GM18526 (cell line): ENCODE measurements around the gene NKD2.

ENCODE experiments used
- POLR2A ChIP-seq: IDR thresholded peaks from 3 replicates; pipeline ENCODE4 v1.6.1; 2011; ENCODE audit not compliant: insufficient read length; ENCODE audit errors: extremely low read depth

Gene NKD2

DNA sequence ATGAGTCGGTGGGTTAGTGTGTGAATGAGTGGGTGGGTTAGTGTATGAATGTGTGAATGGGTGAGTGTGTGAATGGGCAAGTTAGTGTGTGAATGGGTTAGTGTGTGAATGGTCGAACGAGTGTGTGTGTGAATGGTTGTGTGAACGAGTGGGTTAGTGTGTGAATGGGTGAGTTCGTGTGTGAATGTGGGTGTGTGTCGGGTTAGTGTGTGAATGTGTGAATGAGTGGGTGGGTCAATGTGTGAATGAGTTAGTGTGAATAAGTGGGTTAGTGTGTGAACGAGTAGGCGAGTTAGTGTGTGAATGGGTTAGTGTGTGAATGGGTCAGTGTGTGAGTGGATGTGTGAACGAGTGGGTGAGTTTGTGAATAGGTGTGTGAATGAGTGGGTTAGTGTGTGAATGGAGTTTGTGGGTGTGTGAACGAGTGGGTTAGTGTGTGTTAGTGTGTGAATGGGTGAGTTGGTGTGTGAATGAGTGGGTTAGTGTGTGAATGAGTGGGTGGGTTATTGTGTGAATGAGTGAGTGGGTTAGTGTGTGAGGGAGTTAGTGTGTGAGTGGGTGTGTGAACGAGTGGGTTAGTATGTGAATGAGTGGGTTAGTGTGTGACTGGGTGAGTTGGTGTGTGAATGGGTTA lies 38.8 kb downstream of the NKD2 start:
- TF ChIP-seq POLR2A = no peak

DNA sequence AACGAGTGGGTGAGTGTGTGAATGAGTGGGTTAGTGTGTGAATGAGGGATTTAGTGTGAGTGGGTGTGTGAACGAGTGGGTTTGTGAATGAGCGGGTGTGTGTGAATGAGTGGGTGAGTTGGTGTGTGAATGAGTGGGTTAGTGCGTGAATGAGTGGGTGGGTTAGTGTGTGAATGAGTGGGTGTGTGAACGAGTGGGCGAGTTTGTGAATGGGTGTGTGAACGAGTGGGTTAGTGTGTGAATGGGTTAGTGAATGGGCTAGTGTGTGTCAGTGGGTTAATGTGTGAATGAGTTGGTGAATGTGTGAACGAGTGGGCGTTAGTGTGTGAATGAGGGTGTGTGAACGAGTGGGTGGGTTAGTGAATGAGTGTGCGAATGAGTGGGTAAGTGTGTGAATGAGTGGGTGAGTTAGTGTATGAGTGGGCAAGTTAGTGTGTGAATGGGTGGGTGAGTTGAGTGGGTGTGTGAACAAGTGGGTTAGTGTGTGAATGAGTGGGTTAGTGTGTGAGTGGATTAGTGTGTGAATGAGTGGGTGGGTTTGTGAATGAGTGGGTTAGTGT lies 39.6 kb downstream of the NKD2 start:
- no peak for TF ChIP-seq POLR2A

DNA sequence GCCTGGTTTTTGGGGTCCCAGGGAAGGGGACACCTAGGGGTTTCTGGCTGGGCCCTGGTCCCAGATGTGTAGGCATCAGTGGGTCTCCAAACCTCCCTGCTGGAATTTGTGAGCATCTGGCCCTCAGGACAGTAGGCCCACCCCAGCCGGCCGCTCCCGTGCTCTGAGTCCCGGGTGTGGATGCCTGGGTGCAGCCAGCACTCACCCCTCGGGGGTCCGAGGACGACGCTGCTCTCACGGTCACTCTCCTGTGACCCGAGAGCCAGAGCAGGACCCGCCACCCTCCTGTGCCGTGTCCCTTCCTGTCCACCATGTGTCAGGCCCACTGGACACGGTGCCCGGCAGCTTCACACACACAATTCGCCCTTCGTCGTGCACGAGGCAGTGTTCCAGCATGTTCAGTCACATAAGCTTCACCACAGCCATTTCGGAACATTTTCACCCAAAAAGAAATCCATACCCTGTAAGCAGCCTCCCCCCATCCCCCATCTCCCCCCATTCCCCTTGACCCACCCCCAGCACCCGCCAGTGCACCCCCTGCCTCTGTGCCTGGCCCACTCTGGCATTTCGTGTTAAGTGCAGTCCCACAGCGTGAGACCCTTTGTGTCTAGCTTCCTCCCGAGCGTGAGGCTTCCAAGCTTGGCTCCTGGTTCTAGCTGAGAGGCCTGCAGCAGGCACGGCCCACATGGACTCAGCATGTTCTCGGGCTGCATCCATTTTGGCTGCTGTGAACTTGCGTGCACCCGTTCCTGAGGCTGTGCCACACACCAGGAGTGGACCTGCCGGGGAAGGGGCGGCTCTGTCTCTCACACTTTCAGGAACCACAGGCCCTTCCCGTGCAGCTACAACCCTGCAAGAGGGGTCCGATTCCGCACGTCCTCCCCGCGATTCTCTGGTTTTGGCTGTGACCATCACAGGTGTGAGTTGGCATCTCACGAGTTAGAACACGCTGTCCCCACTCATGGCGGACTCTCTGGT lies 40.5 kb downstream of the NKD2 start:
- TF ChIP-seq POLR2A = no peak

DNA sequence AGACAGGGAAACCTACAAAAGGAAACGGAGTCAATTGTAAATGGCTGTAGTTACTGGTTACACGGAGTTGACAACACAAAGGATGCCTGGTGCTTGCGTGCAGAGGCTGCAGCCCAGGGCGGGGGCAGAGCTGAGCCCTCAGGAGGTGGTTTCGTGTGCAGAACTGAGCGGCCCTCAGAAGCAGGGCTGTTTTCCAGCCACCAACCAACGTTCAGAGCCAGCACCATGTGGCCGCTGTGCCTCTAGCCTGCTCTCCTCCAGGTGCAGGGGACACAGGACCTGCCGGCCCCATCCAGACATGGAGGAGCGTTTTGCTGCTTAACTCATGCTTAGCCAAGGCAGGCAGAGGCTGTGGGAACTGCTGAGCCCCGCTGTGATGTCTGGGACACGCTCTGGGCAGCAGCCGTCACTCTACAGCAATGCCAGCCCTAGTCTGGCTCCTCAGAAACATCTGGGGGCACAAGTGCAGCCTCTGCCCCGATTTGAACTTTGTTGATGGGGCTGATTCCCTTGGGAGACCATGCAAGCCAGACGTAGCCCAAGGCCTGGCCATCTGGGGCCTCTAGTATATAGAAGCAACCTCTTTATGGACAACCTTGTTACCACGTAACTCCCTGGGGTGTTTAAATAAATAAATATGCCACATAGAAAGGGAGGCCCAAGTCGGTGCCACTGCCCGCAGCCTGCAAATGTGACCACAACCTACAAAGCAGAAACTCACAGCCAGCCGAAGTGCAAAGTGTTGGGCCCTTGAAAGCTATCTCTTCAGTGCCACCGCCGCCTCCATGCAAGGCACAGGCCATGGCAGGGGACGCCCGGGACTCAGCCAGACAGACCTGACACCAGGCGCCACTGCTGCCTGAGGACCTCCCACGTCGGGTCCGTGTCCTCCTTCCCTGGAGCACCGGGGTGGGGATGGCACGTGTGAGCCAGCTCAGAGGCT lies 42.1 kb downstream of the NKD2 start:
- TF ChIP-seq POLR2A = no peak

DNA sequence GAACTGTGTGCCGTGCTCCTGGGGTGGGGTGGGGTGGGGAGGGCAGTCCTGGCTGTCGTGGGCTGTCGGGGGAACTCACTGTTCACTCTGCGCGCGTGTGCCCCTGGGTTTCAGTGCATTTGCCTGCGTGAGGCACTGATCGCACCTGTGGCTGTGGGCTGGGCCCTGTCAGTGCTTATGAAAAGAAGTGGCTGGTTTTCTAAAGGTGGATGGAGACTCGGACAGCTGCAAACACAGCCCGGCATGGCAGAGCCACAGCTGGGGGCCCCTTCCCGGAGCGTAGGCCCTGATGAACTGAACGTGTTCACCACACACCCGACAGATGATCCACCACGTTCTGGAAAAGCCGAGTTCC lies 42.7 kb downstream of the NKD2 start:
- TF ChIP-seq POLR2A = no peak

DNA sequence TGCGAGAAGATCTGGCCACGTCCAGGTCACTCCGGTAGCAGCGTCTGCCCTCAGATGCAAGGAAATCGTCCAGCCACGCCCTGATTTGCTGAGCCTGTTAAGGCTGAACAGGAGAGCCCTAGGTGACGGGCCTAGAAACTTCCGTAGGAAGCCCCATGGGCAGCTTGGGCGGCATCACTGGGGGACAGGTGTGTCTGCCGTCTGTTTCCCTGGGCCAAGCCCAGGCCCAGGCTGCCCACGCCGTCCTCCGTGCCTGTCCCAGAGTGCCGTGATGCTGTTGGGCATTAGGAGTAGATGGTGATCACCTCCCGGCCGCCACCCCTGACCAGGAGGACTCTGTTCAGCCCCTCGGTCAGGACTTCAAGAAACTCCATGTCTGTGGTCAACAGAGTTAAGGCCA lies 43.5 kb downstream of the NKD2 start:
- TF ChIP-seq POLR2A = no peak

DNA sequence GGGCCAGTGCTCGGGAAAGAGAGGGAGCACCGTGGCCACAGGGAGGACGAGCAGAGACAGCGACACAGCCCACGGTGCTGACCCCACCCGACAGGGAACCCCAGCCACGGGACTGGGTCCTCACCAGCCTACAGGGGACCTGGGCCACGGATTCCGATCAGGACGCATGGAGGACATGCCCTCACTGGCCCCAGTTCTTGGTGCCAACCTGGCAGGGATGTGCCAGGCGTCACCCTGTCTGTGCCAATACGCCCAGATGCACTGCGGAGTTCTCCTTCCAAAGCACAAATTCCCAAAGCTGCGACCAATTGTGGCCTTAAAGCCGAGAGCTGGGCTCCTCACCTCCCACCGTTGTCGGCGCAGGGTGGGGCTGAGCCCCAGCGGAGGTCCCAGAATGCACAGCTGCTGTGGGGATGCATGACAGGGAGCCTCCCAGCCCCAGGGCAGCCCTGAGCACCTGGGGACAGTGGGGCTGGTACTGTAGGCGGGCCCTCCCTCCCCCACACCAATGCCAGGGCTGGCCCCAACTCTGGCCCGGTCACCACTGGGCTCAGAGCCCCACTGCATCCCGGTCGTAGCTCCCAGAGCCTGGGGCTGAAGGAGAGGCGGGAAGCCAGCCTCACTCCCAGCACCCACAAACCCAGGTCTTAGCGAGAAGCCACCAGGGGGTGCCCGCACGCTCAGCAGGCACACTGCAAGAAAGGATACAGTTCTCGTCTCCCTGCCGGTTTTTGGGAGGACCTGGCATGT lies 44.2 kb downstream of the NKD2 start:
- TF ChIP-seq POLR2A = no peak

DNA sequence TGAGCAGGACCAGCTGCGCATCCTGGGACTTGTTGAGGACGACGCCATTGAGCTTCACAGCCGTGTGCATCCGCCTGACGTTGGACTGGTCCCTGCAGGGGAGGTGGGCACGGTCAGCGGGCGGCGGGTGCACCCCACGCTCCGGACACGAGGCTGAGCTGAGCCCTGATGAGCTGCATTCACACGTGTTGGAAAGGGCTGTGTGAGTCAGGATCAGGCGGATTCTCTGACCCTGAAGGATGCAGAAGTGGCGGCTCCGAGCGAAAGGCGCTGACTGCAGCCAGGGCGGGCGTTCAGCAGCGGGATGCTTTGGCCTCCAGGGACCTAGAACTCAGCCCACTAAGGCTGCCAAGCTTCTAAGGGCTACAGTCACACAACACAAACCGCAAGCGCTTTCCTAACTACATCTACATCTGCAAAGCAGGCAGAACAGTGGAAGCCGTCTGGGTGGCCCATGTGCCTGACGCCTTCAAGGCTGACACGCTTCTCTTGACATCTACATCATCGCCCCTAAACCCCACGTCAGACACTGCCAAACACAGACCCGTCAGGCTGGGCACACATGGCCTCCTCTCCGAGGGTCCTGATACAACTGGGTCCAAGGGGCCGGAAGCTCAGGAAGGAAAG lies 44.9 kb downstream of the NKD2 start:
- no peak for TF ChIP-seq POLR2A

DNA sequence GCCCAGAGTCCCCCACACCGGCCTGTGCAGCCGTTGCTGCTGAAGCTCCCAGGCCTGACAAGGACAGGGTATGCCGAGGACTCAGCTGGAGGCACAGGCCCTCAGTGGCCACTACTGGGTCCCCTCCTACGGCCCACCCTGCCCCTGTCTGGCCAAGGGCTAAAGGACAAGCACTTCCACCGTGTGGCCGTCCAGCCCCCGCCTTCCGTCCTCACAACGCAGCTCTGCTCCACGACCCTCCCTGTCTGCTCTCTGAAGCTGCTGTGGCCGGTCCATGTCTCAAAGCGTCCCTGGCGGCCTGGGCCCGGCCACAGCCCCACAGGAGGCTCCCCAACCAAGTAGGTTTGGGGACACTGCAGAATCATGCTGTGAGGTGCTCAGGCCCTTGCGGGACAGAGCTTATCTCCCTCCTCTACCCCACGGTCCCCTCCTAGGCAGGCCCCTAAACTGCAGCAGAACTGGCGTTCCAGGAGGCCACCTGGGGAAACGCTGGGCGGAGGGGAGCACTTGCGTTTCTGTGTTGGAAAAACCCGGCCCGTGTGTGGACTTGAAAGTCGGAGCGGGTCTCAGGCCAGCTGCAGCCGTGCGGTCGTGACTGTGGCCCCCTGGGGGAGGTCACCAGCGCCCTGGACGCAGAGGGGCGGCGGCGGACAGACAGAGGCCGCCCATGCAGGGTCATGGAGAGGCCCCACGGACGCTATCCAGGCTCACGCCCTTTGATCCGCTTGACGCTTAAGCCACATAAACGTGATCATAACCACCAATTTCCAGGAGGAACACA lies 45.6 kb downstream of the NKD2 start:
- no peak for TF ChIP-seq POLR2A

DNA sequence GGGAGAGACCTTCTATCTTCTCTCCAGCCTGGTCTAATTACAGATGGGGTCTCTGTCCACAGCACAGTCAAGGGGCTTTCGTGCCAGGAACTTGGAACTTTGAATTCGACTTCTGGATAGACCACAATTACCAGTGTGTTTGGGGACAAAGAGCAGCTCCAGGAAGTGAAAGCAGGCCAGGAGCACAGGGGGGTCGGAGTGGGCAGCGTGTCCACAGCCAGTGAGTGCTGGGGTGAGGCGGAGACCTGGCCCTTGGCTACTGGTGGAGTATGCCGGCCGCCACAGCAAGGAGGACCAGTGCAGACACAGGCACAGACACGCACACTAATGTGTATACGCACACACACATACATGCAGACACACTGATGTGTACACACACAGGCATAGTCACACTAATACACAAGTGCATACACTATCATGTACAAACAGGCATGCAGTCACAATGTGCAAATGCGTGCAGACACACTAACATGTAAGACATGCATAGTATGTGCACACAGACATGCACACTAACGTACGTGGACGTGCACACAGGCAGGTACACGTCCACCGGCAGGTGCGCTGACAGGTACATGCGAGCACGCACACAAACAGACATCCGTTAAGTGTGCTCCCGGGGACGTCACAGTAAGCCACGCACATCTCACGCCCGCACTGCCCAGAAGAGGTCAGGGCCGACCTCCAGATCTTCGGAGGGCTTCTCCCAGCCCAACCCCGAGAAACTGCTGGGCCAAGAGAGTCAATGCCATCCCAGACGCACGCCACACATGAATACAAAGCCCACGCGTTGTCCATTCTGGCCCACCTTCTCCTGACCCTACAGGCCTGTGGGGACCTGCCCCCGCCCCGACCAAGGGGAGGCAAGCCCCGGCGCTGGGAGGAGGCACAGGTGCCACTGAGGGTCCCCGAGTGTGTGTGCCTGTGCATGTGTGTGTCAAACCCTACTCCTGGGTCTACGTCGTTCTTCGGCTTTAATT lies 46.5 kb downstream of the NKD2 start:
- no peak for TF ChIP-seq POLR2A

DNA sequence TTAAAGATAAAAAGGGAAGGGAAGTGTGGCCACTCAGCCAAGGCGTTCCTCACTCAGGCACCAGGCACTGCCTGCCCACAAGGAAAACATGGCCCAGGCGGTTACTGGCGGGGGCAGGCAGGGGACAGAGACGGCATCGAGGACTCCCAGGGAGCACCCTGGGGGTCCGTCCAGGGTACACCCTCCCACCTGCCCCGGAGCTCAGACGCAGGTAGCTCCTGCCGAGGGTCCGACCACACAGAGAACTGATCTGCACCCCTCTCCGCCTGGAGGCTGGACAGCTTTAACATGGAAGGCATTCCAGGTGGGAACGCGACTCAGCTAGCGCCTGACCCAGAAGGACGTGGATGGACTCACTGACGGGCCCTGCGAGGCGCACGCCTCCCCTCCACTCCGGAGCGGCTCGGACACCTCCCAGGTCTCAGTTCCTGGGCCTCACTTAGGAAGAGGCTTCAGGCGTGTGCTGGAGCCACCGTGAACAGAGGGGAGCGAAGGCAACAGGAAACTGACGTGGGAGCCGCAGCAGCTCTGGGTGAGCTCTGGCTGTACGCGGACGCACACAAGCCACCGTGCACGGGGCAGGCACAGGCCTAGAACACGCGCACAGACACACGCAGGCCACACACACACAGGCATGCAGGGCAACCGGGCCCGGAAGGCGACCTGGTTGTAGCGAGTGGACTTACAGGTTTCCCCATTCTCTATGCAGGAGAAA lies 47.5 kb downstream of the NKD2 start:
- no peak for TF ChIP-seq POLR2A
